Panc1 (cell line): ENCODE data around the gene SSBP2. TPM values are rescaled to one million over a fixed set of nuclear protein-coding genes. Genes with fewer than 3 reads are reported as not detected.

ENCODE experiments used
- ATAC-seq: fragments of 200-7000 bp; cut with Tn5 transposase; 2 replicates; pipeline ENCODE4 v1.9.1; 2020; ENCODE audit warnings: mild to moderate bottlenecking, moderate library complexity
- BruUV-seq: library from RNA; stranded (reverse); fragments of 400-500 nt; replicated peaks from 2 replicates; lab custom pipeline; 2021; lab: Mats Ljungman, UMichigan
- CTCF ChIA-PET: fragments of 300-600 bp; sonication (Branson Sonifier 250); formaldehyde crosslinking; loops from one replicate; lab custom pipeline; 2022; ENCODE audit warnings: antibody characterized with exemption; lab: Charles Lee
- POLR2A ChIA-PET: fragments of 300-600 bp; sonication (Branson Sonifier 250); formaldehyde crosslinking; loops from one replicate; lab custom pipeline; 2022; ENCODE audit warnings: antibody characterized with exemption; lab: Charles Lee
- DNase-seq: peaks from one replicate; pipeline ENCODE4 v3.0.0-alpha.2; 2010; ENCODE audit warnings: low read depth, low spot score
- H3K27ac ChIP-seq: 2 replicates; pipeline ENCODE4 v1.5.1; 2011; ENCODE audit warnings: mild to moderate bottlenecking, low read length, inconsistent platforms
- H3K27me3 ChIP-seq: fragments of 200-500 bp; sonication (Bioruptor generic); 2 replicates; pipeline ENCODE4 v1.6.0; 2014; ENCODE audit warnings: low read length, inconsistent platforms; ENCODE audit not compliant: control insufficient read depth, insufficient read depth
- H3K36me3 ChIP-seq: fragments of 200-500 bp; sonication (Bioruptor generic); 2 replicates; pipeline ENCODE4 v1.5.1; 2014; ENCODE audit warnings: inconsistent platforms, mild to moderate bottlenecking, low read length, moderate library complexity; ENCODE audit not compliant: control insufficient read depth, insufficient read depth
- H3K4me1 ChIP-seq: 2 replicates; pipeline ENCODE4 v1.5.1; 2011; ENCODE audit warnings: inconsistent platforms, mild to moderate bottlenecking, low read length, moderate library complexity; ENCODE audit not compliant: control insufficient read depth, insufficient read depth
- H3K4me3 ChIP-seq, 2 experiments: 2 replicates each; pipeline ENCODE4 v1.5.1; 2011 to 2012; ENCODE audit warnings: low read depth in 2 of 2, low read length in 2 of 2, mild to moderate bottlenecking in 2 of 2, inconsistent platforms in 1 of 2, moderate library complexity in 1 of 2
- H3K9me3 ChIP-seq: fragments of 200-500 bp; sonication (Bioruptor generic); 2 replicates; pipeline ENCODE4 v1.5.1; 2014; ENCODE audit warnings: low read depth, mild to moderate bottlenecking, inconsistent platforms, low read length, moderate library complexity; ENCODE audit not compliant: control insufficient read depth, insufficient read depth
- POLR2AphosphoS5 ChIP-seq: IDR thresholded peaks from 2 replicates; pipeline ENCODE4 v1.6.1; 2012; ENCODE audit warnings: mild to moderate bottlenecking, low read depth, low read length, moderate library complexity
- REST ChIP-seq, 2 experiments: IDR thresholded peaks; 2 replicates each; pipeline ENCODE4 v1.6.1; 2011 to 2012; ENCODE audit warnings: low read depth in 2 of 2, control low read depth in 1 of 2, low read length in 1 of 2, mild to moderate bottlenecking in 1 of 2, moderate library complexity in 1 of 2; ENCODE audit not compliant: insufficient read depth in 1 of 2
- SIN3A ChIP-seq: IDR thresholded peaks from 2 replicates; pipeline ENCODE4 v1.6.1; 2012; ENCODE audit warnings: low read depth, mild to moderate bottlenecking, low read length, moderate library complexity, borderline replicate concordance; ENCODE audit not compliant: insufficient read depth
- TCF7L2 ChIP-seq: IDR thresholded peaks from 2 replicates; pipeline ENCODE4 v1.6.1; 2011; ENCODE audit warnings: mild to moderate bottlenecking, low read depth, low read length, inconsistent platforms
- in situ Hi-C: cut with HindIII; loops from 2 replicates; pipeline ENCODE4 v1.10.0; 2016; ENCODE audit warnings: low sequenced_read_pairs, low pct_unique_long_range_greater_than_20kb
- intact Hi-C: fragments of 100-400 bp; cut with micrococcal nuclease; formaldehyde crosslinking; loops from one replicate; pipeline ENCODE4 v1.10.0; 2022; ENCODE audit not compliant: unreplicated experiment
- total RNA-seq: library from RNA; stranded (reverse); gene quantifications from one replicate; pipeline ENCODE4 v1.2.1, GENCODE V29; 2021; ENCODE audit not compliant: unreplicated experiment
- TF ChIP-seq, protein P1 (sequence below): fragments of 450-650 bp; IDR thresholded peaks from 2 replicates; pipeline ENCODE4 v1.5.1; 2017; ENCODE audit warnings: mild to moderate bottlenecking

Gene SSBP2
- total RNA-seq, 1 experiment from 2014 or later, result 16.3 TPM

- no peak overlapping the region for H3K4me3 ChIP-seq
- TF ChIP-seq POLR2AphosphoS5, result no peak
- TF ChIP-seq, protein P1, sequence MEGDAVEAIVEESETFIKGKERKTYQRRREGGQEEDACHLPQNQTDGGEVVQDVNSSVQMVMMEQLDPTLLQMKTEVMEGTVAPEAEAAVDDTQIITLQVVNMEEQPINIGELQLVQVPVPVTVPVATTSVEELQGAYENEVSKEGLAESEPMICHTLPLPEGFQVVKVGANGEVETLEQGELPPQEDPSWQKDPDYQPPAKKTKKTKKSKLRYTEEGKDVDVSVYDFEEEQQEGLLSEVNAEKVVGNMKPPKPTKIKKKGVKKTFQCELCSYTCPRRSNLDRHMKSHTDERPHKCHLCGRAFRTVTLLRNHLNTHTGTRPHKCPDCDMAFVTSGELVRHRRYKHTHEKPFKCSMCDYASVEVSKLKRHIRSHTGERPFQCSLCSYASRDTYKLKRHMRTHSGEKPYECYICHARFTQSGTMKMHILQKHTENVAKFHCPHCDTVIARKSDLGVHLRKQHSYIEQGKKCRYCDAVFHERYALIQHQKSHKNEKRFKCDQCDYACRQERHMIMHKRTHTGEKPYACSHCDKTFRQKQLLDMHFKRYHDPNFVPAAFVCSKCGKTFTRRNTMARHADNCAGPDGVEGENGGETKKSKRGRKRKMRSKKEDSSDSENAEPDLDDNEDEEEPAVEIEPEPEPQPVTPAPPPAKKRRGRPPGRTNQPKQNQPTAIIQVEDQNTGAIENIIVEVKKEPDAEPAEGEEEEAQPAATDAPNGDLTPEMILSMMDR, result no peak
- TF ChIP-seq SIN3A, result no peak
- no peak for TF ChIP-seq TCF7L2
- TF ChIP-seq REST (IDR thresholded peaks at IDR 0.05; ENCODE audit: insufficient read depth in 1 of 2, low read depth in 2 of 2, low read length in 1 of 2), result no peak
- no peak for ATAC-seq
- CTCF ChIA-PET, result interaction anchor here (0.7 kb wide), 1 partner anchor 95 kb away, joined by 3 read pairs; no protein-coding TSS in a partner anchor
- no peak for DNase-seq
- in situ Hi-C loops, result no loop called here
- intact Hi-C loops, result no loop called here
- BruUV-seq, result no TSS peak
- no peaks in the 10 kb centered on the region for H3K36me3 ChIP-seq
- H3K27me3 ChIP-seq, result no peaks in the 10 kb centered on the region
- H3K9me3 ChIP-seq, result no peaks in the 10 kb centered on the region
- POLR2A ChIA-PET, result no interaction called here
- H3K27ac ChIP-seq, result no peak overlapping the region
- H3K4me1 ChIP-seq, result no peaks in the 10 kb centered on the region
Observed at GRCh38 chr5:81794226-81794625, 43.3 kb upstream of the SSBP2 start.

DNA sequence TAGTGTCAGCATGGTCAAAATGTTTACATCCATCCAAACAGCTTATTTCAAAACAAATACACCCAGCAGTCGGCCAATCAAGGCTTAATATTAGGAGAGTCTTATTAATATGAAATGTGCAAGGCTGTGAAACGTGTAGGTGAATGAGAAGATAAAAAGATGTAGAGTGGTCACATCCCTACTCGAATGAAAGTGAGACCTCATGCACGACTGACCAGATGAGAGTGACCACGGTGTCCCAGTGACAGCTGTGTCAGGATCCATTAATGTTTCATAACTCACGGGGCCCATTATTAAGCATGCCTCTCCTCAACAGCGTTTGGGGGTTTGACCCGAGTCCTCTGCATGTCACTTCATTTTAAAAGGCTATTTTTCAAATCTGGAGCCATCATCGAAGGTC, 39.4 kb upstream of the SSBP2 start:
- Histone ChIP-seq H3K27me3 (no peaks in the 10 kb centered on the region), H3K27ac (no peak overlapping the region), H3K36me3 (no peaks in the 10 kb centered on the region), H3K4me3 (no peak overlapping the region), H3K4me1 (peaks cover 5% of the 10 kb centered on the region; the same call in 1 of the 2 replicates), H3K9me3 (no peaks in the 10 kb centered on the region)
- BruUV-seq, result no TSS peak
- no peak for TF ChIP-seq SIN3A
- TF ChIP-seq TCF7L2, result no peak
- TF ChIP-seq REST (IDR thresholded peaks at IDR 0.05; ENCODE audit: insufficient read depth in 1 of 2, low read depth in 2 of 2, low read length in 1 of 2), result no peak
- TF ChIP-seq, protein P1, result no peak
- no peak for TF ChIP-seq POLR2AphosphoS5
- ATAC-seq (no peak), DNase-seq (no peak)
- in situ Hi-C loops (no loop called here), intact Hi-C loops (no loop called here)
- ChIA-PET POLR2A (interaction anchor here (0.5 kb wide), 1 partner anchor 340 kb away, joined by 4 read pairs; no protein-coding TSS in a partner anchor), CTCF (no interaction called here)
